ENCODE data around the gene EPHB4.
"Not testable (repeated sequence)": the region's sequence is repeated elsewhere in the genome, so short reads cannot be mapped to it uniquely, and the experiment has no call there.

Gene EPHB4

GRCh38 chr7:100819586-100819985 is 7.7 kb downstream of the EPHB4 start:
- DNase-seq: no peak

- DNase-seq: no peak
Measured at GRCh38 chr7:100818825-100819224, 8.5 kb downstream of the EPHB4 start.

GRCh38 chr7:100818366-100818765 is 9.0 kb downstream of the EPHB4 start:
- no peak for DNase-seq

- no peak for DNase-seq
Measured at GRCh38 chr7:100817097-100817496, 10.2 kb downstream of the EPHB4 start.

- DNase-seq: not testable (repeated sequence)
Measured at GRCh38 chr7:100816515-100816914, 10.8 kb downstream of the EPHB4 start.

GRCh38 chr7:100812729-100813128 is 14.6 kb downstream of the EPHB4 start:
- no peak for DNase-seq

GRCh38 chr7:100811480-100811879 is 15.8 kb downstream of the EPHB4 start:
- no peak for DNase-seq

GRCh38 chr7:100808354-100808875 is 18.9 kb downstream of the EPHB4 start:
- DNase-seq: no peak

- not testable (repeated sequence) for DNase-seq
Measured at GRCh38 chr7:100806883-100807282, 20.4 kb downstream of the EPHB4 start.

GRCh38 chr7:100806276-100806675 is 21.0 kb downstream of the EPHB4 start:
- DNase-seq: no peak

GRCh38 chr7:100804681-100805431 is 22.5 kb downstream of the EPHB4 start:
- DNase-seq: no peak

- peak; percentile 83 for DNase-seq
Measured at GRCh38 chr7:100803398-100804161, 23.7 kb downstream of the EPHB4 start.

GRCh38 chr7:100802951-100803350 is 24.4 kb downstream of the EPHB4 start:
- DNase-seq: no peak

GRCh38 chr7:100801833-100802568 is 25.3 kb downstream of the EPHB4 start:
- peak; percentile 44 for DNase-seq

GRCh38 chr7:100799037-100799896 is 28.1 kb downstream of the EPHB4 start:
- peak; percentile 47 for DNase-seq

GRCh38 chr7:100794741-100795140 is 32.6 kb downstream of the EPHB4 start:
- no peak for DNase-seq

GRCh38 chr7:100793806-100794660 is 33.3 kb downstream of the EPHB4 start:
- DNase-seq: peak; percentile 44

- DNase-seq: no peak
Measured at GRCh38 chr7:100791881-100792666, 35.2 kb downstream of the EPHB4 start.

GRCh38 chr7:100789055-100789454 is 38.3 kb downstream of the EPHB4 start:
- DNase-seq: no peak

GRCh38 chr7:100786323-100786722 is 41.0 kb downstream of the EPHB4 start:
- DNase-seq: no peak
